Embryonic facial prominence (tissue), 1 donor: ENCODE measurements around the gene ZIC5.

Experiments used
- DNase-seq: peaks from one replicate; pipeline ENCODE4 v3.0.0-alpha.2; 2016; ENCODE audit errors: extremely low spot score

The ZIC5 gene

GRCh38 chr13:99987154-99988019 lies 15.8 kb upstream of the ZIC5 start:
- no peak for DNase-seq

- no peak for DNase-seq
Observed at GRCh38 chr13:99986741-99987140, 15.2 kb upstream of the ZIC5 start.

GRCh38 chr13:99985886-99986527 lies 14.4 kb upstream of the ZIC5 start:
- DNase-seq = no peak

GRCh38 chr13:99985241-99985874 lies 13.8 kb upstream of the ZIC5 start:
- no peak for DNase-seq

- DNase-seq = no peak
Observed at GRCh38 chr13:99984461-99985240, 13.1 kb upstream of the ZIC5 start.

GRCh38 chr13:99983499-99984401 lies 12.2 kb upstream of the ZIC5 start:
- no peak for DNase-seq

GRCh38 chr13:99982731-99983498 lies 11.3 kb upstream of the ZIC5 start:
- no peak for DNase-seq

GRCh38 chr13:99982036-99982730 lies 10.6 kb upstream of the ZIC5 start:
- no peak for DNase-seq

- no peak for DNase-seq
Observed at GRCh38 chr13:99981735-99982035, 10.1 kb upstream of the ZIC5 start, which contains the start of gene ZIC2. ZIC2 (plus strand) TSS chr13:99981784; CDS start chr13:99982065, 281 bp downstream.

GRCh38 chr13:99980824-99981734 lies 9.5 kb upstream of the ZIC5 start:
- DNase-seq = no peak

GRCh38 chr13:99980201-99980823 lies 8.7 kb upstream of the ZIC5 start:
- no peak for DNase-seq

GRCh38 chr13:99979453-99980200 lies 8.1 kb upstream of the ZIC5 start:
- no peak for DNase-seq

GRCh38 chr13:99978799-99979452 lies 7.4 kb upstream of the ZIC5 start:
- no peak for DNase-seq

GRCh38 chr13:99977912-99978798 lies 6.6 kb upstream of the ZIC5 start:
- no peak for DNase-seq

GRCh38 chr13:99977334-99977911 lies 5.9 kb upstream of the ZIC5 start:
- DNase-seq = no peak
